Renal cortex interstitium (tissue), 11 donors: ENCODE data around the gene IPCEF1. TPM values are rescaled to one million over a fixed set of nuclear protein-coding genes. Genes with fewer than 3 reads are reported as not detected.

Experiments
- DNase-seq, 11 donors: peaks; one replicate each; pipeline ENCODE4 v3.0.0-alpha.2; 2013; ENCODE audit warnings: low read depth in 9 of 11, low spot score in 4 of 11; ENCODE audit errors: extremely low read depth in 1 of 11
- polyA plus RNA-seq, 3 donors: library from polyadenylated mRNA; unstranded; fragments of 120-200 nt; gene quantifications; one replicate each; pipeline ENCODE4 v1.2.1, GENCODE V29; 2013; ENCODE audit not compliant: insufficient read length in 3 of 3

IPCEF1 gene
- polyA plus RNA-seq, 3 donors = 4.7 to 9.7 (median 7.2) TPM

DNA sequence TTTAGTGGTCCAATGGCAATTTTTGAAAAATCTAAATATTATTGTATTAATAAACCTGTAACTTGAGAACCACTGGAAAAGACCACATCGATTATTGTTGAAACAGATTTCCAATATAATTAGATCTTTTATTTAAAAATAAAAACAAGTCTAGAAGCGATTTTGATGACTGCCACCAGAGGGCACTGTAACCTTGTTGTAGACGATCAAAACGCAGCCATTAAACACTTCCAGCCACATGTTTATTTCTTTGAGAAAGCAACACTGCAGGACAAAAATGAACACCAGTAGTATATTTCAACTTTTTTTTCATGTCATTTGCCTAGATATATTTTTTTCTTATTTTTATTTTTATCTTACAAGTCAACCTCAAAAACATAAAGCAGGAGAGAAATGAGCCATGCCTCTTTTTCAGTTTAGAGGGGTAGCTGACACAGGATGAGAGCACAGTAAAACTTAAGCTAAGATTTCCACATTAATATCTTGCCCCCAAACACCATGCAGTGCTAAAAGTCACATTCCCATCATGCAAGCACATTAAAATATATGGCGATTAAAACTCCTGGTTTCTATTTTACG lies 202.1 kb downstream of the IPCEF1 start:
- DNase-seq = peak in 10 of 11 donors; percentile 49 to 73 (median 65)

DNA sequence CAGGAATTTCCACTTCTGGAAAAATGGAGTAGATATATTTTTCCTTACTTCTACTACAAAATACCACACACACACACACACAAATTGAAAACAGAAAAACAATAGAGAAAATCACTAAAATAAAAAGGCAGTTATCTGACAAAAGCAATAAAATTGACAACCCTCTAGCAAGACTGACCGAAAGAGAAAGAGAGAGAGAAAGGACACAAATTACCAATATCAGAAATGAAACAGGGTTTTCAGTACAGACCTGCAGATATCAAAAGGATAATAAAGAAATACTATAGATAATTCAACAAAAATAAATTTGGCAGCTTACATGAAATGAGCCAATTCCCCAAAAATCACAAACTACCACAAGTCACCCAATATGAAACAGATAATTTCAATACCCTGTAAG lies 212.8 kb downstream of the IPCEF1 start:
- DNase-seq = no peak

DNA sequence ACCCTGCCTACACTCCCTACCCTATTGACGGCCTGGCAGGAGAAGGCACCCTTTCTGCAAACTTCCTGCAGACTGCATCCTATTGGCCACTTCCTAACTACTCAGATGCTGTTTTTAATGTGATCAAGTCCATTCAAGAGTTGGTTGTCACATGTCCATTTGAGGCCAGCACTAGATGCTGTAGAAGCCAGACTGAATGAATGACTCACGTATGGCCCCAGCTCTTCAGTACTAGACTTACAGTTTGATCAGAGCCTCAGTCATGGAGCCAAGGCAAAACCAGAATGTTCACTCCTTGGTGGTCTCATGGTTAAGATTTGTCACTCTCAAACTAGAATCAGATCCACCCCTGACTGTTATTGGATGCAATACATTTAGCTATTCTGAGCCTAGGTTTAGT lies 215.9 kb downstream of the IPCEF1 start:
- DNase-seq = no peak

DNA sequence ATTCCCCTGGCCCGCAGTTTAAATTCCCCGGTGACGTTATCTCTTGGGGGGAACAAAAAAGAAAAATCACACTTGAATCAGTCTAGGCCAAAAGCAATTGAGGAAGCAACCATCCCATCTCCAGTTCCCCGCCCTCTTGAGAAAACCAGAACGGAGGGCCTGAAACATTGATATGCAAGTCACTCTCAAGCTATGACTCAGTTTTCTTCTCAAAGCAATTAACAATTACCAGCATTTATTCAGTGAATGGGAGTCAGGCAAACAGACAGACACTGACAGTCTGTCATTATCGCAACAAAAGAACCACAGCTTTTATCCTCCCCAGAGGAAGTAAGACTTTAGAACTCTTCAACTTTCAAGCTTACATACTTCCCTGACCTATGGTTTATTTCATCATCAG lies 216.7 kb downstream of the IPCEF1 start:
- no peak for DNase-seq

DNA sequence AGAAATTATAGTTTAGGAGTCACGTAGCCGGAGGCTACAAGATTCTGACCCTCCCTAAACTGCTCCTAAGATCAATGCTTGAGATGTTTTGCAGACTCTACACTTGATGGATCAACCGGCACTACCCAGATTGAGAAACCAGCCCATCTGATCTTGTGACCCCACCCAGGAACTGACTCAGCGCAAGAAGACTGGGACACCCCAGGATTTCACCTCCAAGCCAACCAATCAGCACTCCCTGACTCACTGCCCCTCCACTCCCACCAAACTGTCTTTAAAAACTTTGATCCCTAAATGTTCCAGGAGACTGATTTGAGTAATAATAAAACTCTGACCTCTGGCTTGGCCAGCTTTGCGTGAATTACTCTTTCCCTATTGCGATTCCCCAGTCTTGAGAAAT lies 217.8 kb downstream of the IPCEF1 start:
- DNase-seq = no peak

DNA sequence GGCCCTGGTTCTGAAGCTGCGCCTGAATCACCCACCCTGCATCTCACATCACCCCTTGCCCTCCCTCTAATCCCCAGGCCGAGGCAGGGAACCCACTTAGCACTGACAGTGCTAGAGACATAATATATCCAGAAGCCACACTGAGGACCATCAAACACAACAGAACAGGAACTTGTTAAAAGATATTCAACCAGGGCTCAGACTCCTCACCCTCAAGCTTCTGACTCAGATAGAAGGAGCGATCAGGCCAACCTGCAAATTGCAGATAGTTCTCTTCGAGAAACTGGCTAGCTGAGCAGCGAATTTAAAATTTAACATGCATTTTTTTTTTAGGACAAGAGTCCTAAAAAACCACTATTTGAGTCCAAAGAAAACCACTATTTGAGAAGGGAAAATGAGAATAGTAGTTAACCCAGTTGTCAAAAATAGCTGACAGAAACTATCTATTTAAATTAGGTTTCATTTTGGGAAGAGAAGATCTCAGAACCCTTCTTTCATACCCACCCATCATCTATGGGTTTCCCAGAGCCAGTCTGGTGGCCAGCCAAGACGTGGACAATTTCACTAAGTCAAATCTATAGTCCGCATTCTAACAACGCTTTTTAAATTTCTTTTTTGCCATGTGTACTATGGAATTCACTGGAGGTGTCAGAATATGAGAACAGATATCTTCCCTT lies 222.0 kb downstream of the IPCEF1 start:
- no peak for DNase-seq

DNA sequence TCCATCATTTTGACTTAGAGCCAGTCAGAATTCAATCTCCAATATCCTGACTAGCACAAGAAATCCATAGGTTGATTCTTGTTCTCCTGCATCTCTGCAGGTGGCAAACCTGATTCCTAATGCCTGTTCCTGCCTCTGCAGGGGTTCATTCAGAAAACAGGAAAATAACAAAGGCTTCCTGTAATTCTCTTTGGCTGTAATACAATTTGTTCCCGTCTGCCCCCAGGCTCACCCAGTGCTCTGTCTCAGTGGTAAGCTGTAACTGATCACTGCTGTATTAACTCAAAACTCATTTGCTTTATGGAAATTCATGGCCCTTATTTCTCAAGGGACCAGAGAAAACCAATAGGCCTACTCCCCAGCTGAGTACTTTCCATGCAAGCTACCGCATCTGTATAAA lies 228.9 kb downstream of the IPCEF1 start:
- DNase-seq = no peak

DNA sequence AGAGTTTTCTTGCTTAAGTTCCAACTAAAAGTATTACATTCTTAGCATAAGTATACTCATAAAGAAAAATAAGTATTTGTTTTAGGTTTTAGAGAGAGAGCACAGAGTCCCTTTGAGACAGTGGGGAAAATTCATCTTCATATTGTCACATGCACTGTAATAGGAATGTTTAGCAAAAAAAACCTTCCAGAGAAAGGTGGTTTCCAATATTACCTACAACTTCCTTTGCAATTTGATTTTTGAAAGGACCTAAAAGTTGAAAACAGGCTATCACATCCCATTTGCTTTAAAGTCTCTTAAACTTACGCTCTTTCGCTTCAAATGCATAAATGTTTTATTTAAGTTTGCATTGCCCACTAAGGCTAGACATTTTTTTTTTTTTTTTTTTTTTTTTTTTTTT lies 231.2 kb downstream of the IPCEF1 start:
- DNase-seq = no peak

DNA sequence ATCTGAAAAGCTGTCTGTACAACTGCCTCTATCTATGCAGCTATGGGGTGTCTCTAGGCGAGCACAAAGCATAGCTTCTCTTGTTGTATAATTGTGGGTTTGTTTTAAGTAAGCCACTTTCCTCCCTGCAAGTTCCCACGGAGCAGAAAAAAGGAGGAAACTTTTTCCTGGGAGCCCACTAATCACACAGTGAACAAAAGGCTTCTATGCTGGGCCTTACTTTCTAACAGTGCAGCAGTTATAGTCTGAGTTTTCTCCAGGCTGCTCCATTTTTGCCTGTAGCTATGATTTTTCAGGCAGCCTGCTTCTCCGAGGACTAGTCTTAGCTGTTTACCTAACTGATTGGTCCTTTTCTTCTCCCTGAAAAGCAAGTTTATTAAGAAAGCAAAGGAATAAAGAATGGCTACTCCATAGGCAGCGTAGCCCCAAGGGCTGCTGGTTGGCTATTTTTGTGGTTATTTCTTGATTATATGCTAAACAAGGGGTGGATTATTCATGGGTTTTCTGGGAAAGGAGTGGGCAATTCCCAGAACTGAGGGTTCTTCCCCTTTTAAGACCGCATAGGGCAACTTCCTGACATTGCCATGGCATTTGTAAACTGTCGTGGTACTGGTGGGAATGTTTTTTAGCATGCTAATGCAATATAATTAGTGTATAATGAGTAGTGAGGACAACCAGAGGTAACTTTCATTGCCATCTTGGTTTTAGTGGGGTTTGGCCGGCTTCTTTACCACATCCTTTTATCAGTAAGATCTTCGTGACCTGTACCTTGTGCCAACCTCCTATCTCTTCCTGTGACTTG lies 233.2 kb downstream of the IPCEF1 start:
- no peak for DNase-seq

DNA sequence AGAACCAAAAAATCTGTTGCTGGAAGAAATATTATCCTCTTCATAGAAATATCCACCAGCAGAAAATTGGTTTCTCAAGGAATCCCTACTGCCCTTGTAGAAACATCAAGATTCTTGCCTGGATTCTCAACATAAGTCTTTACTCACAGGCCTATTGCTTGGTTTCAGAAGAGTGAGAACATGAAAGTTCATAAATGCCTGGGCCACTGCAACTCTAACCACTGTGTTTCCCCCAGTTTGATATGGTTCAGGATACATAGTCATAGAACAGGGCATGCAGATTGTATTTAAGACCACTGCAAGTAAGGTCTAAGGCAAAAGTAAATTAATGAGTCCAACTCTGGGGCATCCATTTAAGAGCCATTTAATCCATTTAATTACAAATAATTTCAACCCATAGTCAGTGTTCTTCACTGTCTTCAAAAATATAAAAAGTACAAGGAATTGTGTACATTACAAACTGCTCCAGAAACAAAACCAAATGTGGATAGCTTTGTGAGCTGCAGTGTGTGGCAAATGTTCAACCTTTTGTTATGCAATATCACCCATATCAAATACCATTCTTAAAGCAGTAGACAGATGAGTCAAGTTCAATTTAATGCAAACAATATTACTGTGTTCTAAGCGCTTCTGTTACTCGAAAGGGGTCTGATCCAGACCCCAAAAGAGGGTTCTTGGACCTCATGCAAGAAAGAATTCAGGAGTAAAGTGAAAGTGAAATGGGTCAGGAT lies 234.2 kb downstream of the IPCEF1 start:
- no peak for DNase-seq

DNA sequence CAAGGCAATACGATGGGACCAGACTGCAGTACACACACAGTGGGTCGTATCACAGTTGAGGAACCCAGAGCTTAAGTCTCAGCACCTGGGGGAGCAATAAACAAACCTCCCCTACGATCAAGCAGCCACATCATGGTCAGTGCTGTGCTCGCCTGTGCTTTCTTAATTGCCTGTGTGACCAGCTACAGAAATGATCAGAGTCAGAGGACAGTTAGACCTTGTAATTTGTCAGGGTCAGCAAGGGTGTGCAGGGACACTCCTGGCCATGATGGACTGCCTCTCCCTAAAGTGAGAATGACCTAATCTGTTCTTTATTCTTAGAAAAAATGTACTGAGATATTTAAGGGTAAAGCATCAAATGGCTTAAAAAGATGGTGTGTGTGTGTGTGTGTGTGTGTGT lies 239.1 kb downstream of the IPCEF1 start:
- no peak for DNase-seq

DNA sequence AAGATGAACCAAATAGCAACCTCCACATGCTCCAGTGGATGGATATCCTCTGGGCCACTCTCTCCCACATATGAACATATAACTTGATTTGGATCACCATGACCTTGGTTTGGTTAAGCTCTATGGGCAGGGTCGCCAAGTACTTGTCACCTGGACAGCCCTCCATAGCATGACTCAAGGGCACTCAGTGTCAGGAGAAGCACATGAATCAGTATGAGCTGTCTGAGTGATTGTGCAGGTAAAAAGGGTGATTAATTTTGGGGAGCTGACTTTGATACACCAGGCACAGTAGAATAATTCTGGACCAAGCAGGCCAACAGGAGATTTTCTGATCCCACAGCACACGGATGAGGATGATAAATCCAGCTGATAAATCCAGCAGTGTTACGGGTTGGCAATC lies 243.2 kb downstream of the IPCEF1 start:
- DNase-seq = no peak

DNA sequence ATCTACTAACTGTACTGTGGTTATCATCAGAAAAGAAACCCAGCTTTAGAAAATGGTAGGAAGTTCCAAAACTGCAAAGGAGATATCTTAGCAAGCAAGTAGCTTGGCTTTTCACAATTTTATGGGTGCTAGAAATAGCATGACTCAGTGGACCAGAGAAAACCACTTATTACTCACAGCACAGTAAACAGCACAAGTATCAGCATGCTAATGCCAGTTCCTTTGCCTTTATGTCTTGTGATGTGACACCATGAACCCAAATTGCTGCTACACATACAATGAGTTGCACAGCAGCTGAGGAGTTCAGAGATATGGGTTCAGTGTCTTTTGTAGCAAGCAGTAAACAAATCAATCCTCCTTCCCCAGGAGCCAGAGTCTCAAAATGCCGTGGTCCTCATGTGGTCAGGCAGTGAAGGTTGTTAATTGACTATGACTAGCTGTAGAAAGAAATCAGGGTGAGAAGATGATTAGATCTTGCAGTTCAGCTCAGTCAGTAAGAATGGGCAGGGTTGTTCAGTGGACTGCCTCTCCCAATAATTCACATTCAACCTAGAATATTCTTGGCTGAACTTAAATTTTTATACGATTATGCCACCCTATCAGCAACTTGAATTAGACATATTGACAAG lies 244.3 kb downstream of the IPCEF1 start:
- DNase-seq = no peak

DNA sequence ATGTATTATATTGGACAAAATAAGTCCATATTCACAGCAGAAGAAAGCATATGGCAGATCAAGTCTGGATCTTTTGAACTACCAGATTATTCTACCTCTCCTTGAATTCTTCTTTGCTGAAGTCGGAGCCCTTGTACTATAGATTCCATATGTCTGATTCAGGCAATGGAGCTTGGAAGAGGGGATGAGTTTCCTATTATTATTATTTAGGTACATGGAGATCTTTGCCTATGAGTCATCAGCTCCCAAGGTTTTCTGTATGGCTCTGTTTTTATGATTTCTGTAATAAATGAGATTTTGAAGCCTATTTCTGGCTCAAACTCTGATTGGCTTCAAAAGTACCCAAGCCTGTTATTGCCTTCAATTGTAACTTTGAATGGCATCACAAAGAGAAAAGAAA lies 245.6 kb downstream of the IPCEF1 start:
- DNase-seq = no peak

DNA sequence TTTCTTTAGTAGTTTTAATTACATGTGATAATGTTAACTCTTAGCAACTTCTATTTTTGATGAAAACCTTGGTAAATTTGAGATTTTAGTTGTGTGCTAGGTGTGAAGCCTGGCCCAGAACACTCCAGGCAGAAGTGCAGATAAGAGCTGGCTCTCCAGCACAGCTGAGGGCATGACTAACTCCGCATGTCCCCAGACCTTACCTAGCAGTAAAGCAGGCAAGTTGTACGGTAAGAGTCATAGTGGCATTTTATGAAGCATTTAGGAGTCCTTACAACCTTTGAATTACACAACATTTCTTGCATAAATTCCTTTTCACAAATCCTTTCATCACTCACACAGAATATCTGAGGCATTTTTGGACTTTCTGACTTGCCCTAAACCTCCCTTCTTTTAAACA lies 250.4 kb downstream of the IPCEF1 start:
- DNase-seq = no peak
